Stimulated activated CD8-positive, alpha-beta memory T cell treated with anti-CD3 and anti-CD28 coated beads, Interleukin-12 subunit alpha, Interleukin-12 subunit beta, amount 100 ng/mL, for 24 hours (primary cell): ENCODE measurements around the gene PCDHGA1.

ENCODE experiments used
- DNase-seq: peaks from one replicate; pipeline ENCODE4 v3.0.0-alpha.2; 2020; ENCODE audit errors: extremely low read depth

Gene PCDHGA1

DNA sequence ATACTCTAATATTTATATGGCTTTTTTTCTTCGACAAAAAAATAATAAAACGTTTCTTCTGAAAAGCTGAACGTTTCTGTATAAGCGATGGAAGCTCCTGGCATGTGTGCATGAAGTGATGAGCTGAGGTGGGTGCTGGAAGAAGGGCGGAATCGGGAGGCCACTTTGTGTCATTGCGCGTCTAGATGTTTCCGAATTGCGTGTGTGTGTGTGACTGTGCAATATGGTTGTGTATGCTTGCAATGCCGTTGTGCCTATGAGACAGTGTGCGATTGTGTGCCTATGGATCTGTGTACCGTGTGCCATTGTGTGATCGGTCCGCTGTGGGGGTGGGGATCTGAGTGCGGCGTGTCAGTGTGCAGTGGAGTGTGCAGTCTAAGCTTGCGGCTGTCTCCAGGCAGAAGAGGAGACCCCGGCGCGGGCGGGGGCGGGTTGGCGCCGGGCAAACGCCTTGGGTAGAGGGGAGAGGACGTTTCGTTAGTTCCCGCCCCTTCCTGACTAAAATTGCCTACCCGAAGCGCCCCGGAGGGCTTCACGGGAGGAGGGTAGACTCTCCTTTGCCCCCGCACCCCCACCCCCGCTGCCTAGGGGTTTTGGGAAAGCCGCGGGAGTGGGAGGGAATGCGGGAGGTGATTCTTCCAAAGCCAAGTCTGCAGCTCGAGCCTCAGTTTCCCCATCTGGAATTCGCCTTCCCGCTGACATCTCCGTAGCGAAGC lies 182.8 kb downstream of the PCDHGA1 start:
- DNase-seq: no peak

DNA sequence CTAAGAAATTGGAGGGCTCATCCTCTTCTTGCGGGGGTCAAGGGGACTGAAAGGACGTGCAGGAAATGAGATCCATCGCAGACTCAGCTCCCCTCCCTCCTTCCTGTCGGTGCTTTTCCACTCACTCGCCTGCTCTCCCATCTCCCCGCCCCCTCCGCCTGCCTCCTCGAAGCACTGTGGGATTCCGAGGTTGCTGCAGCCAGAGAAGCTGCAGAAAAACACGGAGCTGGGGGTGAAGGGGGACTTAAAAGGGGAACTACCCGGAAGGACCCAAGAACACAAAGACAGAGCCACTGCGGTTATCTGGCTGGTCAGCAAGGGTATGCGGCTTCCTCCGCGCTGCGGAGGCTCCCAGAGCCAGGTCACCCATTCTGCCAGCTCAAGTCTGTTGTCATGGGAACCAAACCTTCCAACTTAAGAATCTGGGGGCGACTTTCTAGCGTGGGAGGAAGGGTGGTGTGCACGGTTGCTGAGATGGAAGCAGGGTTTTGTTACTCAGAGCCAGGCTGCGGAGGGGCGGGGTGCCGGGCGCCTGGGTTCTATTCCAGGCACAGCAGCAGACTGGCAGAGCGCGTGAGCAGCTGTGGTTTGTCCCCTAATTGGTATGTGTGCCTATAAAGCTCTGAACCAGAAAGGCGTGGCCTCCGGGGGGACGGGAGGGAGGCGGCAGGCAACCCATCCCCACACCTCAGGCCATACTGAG lies 183.5 kb downstream of the PCDHGA1 start:
- DNase-seq: peak; percentile 36

DNA sequence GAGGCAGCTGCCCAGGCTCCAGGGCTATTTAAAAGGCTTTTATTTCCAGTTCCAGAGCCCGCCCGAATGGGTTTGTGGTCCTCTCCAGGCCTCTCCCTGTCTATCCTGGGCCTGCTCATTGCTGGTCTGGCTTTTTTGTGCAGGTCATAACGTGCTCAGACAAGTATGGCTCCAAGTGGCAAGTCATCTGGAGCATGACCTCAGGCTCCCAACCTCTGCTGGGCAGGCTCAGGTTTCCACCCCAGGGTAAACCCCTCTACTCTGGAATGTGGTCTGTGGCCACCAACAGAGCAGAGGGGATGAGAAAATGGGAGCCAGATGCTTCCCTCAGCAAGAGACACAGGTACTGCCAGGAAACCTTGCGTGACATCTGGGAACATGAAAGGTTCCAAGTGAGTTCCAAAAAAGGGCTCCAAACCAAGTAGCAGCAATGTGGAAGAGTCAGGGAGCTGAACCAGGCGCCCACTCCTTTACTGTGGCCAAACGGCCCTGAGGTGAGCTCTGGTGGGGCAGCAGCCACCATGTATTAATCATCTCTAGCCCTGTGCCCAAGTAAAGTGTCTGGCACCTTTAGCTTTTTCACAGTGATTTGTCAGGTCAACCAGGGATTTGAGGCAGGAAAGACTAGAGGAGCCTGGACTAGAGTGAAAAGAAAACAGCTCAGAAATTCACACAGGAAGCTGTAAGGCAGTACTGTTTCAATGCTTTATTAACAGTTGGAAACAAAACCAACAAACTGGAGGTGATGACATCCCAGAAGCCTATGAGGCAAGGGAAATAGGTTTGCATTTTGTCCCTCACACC lies 184.2 kb downstream of the PCDHGA1 start:
- no peak for DNase-seq

DNA sequence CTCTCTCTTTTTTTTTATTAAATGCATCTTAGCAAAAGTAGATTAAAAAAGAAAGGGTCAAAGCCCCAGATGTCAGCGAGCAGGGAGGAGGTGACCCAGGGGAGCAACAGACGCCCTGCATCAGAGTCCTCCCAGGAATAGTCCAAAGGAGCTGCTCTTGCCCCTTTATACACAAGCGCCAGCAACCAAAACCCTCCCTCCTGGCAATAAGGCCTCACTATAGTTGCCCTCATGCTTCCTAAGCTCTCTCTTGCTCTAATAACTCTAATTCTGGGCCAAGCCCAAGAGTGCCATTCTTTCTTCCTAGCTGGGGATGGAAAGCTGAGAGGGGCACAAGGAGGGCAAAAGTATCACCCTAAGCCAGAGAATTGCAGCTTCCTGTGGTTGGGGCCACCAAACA lies 184.8 kb downstream of the PCDHGA1 start:
- no peak for DNase-seq

DNA sequence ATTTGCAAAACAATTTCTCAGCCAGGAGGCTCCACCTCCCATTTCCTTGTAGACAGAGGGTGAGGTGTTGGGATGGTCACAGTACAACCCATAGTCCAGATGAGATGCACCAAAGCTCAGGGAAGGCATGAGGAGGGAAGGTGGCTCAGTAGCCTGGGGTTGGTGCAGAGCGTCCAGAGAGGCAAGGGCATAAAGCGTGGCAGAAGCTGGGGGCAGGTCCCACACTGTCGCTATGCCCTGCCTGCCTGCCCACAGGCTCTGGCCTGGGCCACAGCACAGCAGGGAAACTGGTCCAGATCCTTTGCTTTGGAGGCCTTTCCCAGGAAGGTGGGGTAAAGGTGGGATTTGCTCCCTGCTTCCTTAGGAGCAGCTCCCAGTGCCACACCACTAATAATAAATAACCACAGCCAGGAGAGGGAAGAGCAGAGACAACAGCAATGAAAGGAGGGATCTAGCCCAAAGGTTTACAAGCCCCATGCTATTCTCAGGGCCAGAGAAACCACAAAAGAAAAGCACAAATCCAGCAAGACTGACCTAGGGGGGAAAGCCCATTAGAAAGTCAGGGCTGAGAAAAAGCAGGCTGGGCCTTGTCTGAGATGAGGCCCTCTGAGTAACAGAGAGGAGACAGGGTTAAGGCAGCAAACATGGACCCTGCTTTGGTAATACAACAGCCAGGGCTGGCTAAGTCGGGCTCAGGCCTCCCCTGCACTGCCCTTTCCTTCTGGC lies 185.8 kb downstream of the PCDHGA1 start:
- DNase-seq: no peak

DNA sequence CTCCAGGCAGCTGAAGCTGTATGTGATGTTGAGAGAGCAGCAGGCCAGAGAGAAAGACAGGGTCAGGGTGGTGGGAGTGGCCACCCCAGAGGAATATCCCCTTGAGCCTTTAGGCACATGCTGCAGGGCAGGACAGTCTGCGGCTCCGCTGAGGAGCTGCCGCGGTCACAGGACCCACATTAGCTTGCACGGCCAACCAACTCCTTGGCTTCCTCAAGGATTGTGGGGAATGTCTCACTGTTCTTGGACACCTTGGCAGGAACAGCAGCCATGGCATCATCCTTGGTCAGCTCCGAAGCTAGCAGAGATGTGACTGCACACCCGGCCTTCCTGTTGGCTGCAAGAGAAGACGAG lies 186.3 kb downstream of the PCDHGA1 start:
- no peak for DNase-seq

DNA sequence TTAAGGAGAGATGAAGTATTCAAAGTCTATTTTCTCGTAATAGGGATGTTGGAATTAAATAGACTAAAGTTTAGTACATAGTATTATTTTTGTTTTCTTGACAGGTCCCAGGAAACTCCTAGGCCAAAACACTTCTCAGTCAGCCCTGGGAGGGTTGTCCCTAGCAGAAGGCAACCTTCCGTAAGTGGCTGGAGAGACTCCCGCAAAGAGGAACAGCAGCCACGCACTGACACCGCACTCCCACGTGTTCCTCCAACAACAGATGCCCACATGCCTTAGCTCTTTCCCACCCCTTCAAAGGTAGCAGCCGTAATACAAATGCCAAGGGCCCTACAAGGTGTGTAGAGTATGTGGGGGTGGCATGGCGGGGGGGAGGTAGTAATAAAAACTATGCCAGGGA lies 187.0 kb downstream of the PCDHGA1 start:
- no peak for DNase-seq

DNA sequence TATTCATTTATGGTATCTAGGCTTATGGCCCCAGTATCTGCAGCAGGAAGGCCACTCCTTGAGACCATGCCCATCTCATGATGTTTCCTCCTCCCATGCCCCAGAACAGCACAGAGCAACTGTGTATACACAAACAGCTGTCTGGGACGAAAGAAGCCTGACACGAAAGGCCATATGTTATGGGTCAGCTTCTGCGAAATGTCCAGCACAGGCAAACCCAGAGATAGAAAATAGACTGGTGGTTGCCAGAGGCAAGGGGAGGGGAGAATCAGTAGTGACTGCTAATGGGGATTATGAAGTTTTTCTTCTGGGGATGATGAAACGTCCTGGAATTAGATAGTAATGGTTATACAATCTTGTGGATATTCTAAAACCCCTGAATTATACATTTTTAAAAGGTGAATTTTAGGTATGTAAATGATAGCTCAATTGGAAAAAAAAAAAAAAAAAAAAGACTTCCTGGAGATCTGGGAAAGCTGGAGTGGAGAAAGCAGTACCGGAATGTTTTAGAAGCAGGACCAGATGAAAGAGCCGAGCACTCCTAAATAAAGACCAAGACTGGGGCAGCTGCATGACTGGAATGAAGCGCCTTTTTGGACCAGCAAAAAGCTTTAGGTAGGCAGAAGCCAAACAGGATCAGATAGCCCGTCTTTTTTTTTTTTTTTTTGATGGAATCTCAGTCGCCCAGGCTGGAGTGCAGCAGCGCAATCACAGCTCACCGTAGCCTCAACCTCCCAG lies 187.7 kb downstream of the PCDHGA1 start:
- no peak for DNase-seq

DNA sequence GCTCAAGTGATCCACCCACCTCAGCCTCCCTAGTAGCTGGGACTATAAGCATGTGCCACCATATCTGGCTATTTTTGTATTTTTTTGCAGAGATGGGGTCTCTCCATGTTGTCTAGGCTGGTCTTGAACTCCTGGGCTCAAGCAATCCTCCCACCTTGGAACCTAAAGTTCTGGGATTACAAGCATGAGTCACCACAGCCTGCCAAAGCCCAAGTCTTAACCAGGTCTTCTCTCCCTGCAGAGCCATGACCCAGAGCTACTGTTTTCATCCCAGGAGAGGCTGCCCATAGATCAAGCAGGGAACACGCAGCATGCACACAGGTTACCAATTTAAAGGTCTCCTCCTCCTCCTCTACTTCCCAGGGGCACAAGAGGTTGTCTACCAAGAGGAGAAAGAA lies 188.3 kb downstream of the PCDHGA1 start:
- DNase-seq: no peak

DNA sequence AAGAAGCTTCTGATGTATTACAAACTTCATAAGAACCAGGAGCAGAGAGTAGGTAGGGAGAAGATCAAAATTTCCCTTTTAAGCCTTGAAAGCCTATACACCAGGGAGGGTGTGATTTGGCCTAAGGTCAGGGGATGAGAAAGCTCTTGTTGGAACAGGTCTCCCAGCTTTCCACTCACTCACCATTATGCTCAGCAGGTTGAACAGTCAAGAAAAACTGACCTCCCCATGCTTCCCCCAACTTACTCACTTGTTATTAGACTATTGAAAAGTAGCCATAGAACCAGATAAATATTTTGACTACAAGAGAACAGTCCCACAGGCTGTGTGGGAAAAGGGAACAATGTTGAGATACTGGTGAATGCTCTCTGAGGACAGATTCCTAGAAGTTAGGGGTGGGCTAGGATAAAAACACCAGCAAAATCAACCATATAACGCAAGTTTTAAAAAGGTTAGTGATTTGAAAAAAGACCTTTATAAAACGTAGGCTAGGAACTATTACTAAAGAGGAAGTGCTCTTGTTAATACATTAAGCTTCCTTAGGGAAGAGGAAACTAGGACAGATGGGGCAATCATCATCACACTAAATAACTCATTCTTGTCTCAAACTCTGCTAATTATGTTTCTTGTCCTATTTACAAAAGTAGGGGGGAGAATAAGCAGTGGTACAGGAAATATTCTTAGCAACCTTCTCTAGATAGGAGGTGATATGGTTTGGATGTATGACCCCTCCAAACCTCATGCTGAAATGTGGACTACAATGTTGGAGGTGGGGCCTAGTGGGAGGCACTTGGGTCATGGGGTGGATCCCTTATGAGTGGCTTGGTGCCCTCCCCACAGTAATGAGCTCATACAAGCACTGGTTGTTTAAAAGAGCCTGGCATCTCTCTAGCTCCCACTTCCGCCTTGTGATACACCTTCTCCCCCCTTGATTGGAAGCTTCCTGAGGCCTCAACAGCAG lies 189.6 kb downstream of the PCDHGA1 start:
- no peak for DNase-seq

DNA sequence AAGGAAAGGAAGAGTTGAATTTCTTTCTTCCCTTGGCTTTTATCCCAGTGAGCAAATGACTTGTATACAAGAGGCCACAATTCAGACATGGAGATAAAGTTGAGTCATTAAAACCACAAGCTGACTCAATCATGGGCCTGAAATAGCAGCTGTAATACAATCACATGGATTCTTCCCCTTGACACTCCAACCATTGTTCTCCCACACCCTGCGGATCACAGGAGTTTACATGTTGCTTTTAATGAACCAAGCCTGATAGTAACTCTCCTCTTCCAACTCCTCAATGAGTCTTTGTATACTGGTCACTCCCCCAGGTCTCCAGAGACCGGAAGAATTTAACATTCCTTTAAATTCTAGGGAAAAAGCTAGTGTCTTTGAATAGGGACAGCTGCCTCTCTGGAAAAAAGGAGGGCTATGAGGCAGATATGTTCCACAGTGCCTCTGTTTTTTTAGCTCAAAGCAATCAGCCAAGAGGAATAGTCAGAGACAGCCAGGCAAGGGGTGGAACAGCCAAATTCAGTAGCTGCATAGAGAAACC lies 191.0 kb downstream of the PCDHGA1 start:
- DNase-seq: no peak

DNA sequence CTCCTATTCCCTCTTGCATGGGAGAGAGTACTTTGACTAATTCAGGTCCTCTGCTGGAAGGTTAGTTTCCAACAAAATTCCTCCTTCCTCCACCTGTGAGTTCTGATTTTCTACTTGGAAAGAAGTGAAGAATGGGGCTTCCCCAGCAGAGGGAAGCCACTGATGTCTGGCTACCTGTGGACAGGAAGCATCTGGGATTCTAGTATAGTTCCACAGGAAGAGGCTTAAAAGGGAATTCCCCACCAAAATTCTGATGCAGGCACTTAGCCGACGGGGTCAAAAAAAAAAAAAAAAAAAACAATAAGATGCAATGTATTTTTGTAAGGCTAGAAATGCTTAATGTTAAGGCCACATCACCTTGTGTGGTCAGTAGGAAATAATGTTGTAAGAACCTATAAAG lies 192.0 kb downstream of the PCDHGA1 start:
- no peak for DNase-seq

DNA sequence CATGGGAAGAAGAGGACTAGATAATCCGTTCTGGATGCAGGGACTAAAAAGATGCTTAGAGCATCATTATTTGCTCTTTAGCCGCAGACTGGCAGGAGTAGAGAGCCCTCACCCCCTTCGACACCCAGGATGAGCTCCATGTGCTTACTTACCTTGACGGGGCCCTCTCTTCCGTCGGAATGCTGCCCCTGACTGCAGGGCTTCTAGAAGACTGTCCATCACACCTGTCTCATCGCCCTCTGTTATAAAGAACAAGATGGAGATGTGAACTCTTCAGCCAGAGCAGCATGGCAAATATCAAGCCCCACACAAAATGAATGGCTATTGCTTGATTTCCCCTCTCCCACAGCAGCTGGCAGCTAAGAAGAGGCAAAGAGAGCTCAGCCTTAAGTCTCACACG lies 193.7 kb downstream of the PCDHGA1 start:
- no peak for DNase-seq

DNA sequence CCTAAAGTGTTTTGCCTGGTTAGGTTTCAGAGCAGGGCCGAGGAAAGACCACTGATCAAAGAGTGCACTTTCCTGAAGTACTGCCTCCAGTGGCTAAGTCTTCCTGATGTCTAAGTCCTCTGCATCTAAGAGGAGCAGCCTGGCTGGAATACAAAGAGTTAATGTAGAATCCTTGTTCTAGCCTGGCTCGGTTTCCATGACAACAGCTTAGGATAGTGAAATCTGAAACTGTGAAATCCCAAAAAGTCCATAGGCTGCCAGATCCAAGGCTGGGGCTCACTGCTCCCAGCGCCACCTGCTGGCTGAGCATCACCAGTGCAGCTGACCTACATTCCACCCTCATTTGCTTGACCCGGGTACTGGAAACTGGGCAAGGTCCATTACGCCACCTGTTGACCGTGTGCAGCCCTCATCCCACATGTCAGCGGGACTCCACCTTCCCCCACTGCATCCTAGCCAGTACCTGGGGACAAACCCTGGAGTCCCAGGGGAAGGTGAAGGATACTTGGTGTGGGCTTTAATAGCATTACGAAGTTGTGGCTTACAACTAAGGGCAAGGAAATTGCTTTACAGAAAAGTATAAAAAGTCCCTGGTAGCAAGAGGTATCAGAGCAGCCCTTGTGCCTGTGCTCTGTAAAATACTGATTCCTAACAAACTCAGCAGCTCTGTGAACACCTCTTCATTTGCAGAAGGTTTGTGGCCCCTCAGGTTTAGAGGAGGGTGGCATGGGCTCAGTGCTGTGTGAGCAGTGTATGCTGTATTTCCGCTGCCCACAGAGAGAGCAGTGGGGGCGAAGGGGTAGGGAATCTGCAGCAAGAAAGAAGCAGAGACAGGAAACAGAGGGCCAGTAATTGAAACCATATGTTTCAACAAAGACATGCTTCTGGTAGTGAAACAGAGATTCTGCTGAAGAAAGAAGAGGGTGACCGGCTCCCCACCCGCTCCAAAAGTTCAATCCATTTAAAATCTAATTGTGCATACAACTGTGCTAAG lies 194.6 kb downstream of the PCDHGA1 start:
- DNase-seq: no peak

DNA sequence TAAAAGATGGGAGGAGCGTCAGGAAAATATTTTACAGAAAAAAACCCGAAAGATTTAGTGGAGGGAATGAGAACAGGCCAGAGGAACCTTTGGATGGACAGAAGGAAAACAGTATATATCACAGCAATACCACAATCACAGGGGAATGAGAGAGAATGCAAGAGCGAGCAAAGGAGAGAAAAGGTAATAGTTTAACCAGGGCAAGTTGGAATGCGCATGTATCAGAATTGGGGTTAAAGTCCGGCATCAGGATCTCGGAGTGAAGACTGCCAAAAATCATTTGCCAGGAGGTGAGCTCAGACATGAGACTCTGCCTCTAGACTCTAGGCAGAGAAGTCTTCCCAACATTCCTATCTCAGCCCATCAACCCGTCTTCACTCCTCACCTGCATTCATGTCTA lies 195.3 kb downstream of the PCDHGA1 start:
- DNase-seq: no peak

DNA sequence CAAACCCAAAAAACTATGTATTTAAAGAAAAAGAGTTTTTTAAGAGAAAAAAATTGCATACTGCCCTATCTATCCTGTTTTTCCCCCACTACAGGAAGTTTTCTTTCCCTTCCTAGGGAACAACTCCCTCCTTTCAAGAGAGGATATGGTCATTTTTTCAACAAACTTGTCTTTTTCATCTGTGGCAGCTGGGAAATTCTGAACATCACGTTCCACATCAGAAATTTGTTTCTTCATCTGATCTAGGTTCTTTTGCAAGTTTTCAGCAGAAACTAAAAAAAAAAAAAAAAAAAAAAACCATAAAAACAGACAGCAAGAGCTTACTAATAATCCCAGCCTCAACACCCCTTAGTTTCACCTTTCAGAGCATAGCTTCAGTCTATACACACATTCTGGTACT lies 197.1 kb downstream of the PCDHGA1 start:
- no peak for DNase-seq

DNA sequence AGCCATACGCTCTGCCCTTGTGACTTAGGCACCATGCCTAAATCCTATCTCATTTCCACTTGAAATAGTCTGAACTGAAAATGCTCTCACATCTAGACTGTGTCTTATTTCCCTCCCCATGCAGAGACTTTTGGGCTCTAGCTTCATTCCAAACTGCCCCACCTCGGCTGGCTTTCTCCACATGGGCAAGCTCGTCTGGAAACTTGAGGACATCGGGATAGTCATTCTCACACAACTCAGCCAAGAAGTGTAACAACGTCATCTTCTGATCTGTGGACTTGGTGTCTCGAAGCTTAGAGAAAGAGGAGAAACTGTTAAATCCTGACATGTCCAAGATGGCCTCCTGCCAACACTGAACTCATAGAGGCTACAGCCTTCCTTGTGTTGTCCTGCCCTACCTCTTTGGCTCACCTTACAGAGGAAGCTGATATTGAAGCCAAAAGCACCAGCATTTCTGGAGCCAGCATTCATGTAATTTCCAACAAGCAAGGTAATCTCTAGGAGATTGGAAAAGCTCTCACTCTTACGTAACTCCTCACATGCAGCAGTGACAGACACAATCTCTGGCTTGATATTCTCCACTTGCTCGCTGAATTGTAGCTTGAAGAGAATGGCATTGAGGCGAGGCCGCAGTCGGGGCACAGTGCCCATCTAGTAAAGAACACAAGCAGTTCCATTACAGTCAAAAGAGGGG lies 198.1 kb downstream of the PCDHGA1 start:
- no peak for DNase-seq

DNA sequence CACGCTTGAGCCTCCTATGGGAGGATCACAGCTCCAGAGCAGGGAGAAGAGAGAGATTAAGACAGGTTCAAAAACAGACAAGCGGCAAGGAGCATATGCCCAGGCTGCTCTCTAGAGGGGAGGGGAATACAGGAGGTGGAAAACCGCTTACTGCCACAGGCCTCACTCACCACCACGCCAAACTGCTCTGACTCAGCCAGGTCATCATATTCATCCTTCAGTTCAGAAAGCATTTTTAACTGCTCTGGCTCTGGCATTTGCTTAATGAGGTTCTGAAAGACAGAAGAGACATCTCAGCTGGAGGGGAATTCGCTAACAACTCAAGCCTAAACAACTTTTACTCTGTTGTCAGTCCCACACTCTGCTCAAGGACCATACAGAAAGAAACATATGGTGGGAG lies 198.7 kb downstream of the PCDHGA1 start:
- DNase-seq: no peak
